ENCODE data around the gene EPHB4. TPM values are rescaled to one million over a fixed set of nuclear protein-coding genes. Genes with fewer than 3 reads are reported as not detected.
"Not testable (repeated sequence)": the region's sequence is repeated elsewhere in the genome, so short reads cannot be mapped to it uniquely, and the experiment has no call there.

The EPHB4 gene
- total RNA-seq, 1 experiment from 2014 or later: 192 TPM

- POLR2A ChIA-PET: no interaction called here
- no peaks in the 10 kb centered on the region for H3K27me3 ChIP-seq (ENCODE audit: control insufficient read depth, insufficient read depth, low read length)
These were observed 62.5 kb downstream of the EPHB4 start for GRCh38 chr7:100764841-100765240.

DNA sequence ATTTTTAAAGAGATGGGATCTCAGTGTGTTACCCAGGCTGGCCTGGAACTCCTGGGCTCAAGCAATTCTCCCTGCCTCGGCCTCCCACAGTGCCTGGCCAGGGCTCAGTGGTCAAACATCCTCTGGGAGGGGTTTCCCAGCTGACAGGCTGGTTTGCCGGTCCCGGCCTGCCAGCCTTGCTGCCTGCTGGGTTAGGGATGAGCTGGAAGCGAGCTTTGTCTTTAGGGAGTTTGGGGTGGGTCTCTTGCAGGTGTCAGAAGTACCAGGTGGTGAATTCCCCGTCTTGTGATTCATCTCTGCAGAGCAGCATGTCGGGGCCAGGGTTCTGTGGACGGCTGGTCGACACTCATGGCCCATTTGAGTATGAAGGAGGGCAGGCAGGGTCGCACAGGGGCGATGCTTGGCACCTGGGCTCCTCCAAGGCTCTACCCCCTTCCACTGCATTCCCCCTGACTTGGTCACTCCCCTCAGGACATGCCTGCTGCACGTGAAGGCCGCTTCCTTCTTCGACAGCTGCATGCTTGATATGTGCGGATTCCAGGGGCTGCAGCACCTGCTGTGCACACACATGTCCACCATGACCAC is 63.7 kb downstream of the EPHB4 start:
- no peaks in the 10 kb centered on the region for H3K36me3 ChIP-seq (ENCODE audit: control insufficient read depth, insufficient read depth, low read length)
- in situ Hi-C loops (cut with HindIII; ENCODE audit: low pct_unique_long_range_greater_than_20kb, low sequenced_read_pairs): no loop called here
- no peak overlapping the region for H3K4me3 ChIP-seq (ENCODE audit: low read depth in 2 of 2, low read length in 2 of 2)
- intact Hi-C loops (cut with micrococcal nuclease; ENCODE audit: unreplicated experiment): no loop called here
- H3K27ac ChIP-seq (ENCODE audit: low read length): no peak overlapping the region
- BruUV-seq (replicated peaks): no TSS peak
- H3K4me1 ChIP-seq (ENCODE audit: control insufficient read depth, insufficient read depth, low read length): no peaks in the 10 kb centered on the region
- no peaks in the 10 kb centered on the region for H3K27me3 ChIP-seq (ENCODE audit: control insufficient read depth, insufficient read depth, low read length)
- TF ChIP-seq, protein P1, sequence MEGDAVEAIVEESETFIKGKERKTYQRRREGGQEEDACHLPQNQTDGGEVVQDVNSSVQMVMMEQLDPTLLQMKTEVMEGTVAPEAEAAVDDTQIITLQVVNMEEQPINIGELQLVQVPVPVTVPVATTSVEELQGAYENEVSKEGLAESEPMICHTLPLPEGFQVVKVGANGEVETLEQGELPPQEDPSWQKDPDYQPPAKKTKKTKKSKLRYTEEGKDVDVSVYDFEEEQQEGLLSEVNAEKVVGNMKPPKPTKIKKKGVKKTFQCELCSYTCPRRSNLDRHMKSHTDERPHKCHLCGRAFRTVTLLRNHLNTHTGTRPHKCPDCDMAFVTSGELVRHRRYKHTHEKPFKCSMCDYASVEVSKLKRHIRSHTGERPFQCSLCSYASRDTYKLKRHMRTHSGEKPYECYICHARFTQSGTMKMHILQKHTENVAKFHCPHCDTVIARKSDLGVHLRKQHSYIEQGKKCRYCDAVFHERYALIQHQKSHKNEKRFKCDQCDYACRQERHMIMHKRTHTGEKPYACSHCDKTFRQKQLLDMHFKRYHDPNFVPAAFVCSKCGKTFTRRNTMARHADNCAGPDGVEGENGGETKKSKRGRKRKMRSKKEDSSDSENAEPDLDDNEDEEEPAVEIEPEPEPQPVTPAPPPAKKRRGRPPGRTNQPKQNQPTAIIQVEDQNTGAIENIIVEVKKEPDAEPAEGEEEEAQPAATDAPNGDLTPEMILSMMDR (IDR thresholded peaks at IDR 0.05): no peak
- TF ChIP-seq REST (IDR thresholded peaks at IDR 0.05; ENCODE audit: insufficient read depth in 1 of 2, low read depth in 2 of 2, low read length in 1 of 2): no peak
- no peak for TF ChIP-seq TCF7L2 (IDR thresholded peaks at IDR 0.05; ENCODE audit: low read depth, low read length)
- no peak for TF ChIP-seq POLR2AphosphoS5 (IDR thresholded peaks at IDR 0.05; ENCODE audit: low read depth, low read length)
- no peak for TF ChIP-seq SIN3A (IDR thresholded peaks at IDR 0.05; ENCODE audit: borderline replicate concordance, insufficient read depth, low read depth, low read length)
- POLR2A ChIA-PET: no interaction called here
- H3K9me3 ChIP-seq (ENCODE audit: control insufficient read depth, insufficient read depth, low read depth, low read length): no peaks in the 10 kb centered on the region
- CTCF ChIA-PET: no interaction called here
- DNase-seq (ENCODE audit: low read depth, low spot score) (no peak), ATAC-seq (no peak)

More at GRCh38 chr7:100764841-100765240, 62.5 kb downstream of the EPHB4 start:
- in situ Hi-C loops (cut with HindIII; ENCODE audit: low pct_unique_long_range_greater_than_20kb, low sequenced_read_pairs) (no loop called here), intact Hi-C loops (cut with micrococcal nuclease; ENCODE audit: unreplicated experiment) (no loop called here)
- Histone ChIP-seq H3K9me3 (ENCODE audit: control insufficient read depth, insufficient read depth, low read depth, low read length) (no peaks in the 10 kb centered on the region), H3K4me1 (ENCODE audit: control insufficient read depth, insufficient read depth, low read length) (no peaks in the 10 kb centered on the region), H3K27ac (ENCODE audit: low read length) (no peak overlapping the region), H3K36me3 (ENCODE audit: control insufficient read depth, insufficient read depth, low read length) (no peaks in the 10 kb centered on the region), H3K4me3 (ENCODE audit: low read depth in 2 of 2, low read length in 2 of 2) (no peak overlapping the region)
- 0 out of 2 replicates have a peak, but pooled peaks have one; percentile 41 for ATAC-seq
- DNase-seq (ENCODE audit: low read depth, low spot score): no peak
- no peak for TF ChIP-seq POLR2AphosphoS5 (IDR thresholded peaks at IDR 0.05; ENCODE audit: low read depth, low read length)
- no peak for TF ChIP-seq TCF7L2 (IDR thresholded peaks at IDR 0.05; ENCODE audit: low read depth, low read length)
- no peak for TF ChIP-seq REST (IDR thresholded peaks at IDR 0.05; ENCODE audit: insufficient read depth in 1 of 2, low read depth in 2 of 2, low read length in 1 of 2)
- TF ChIP-seq, protein P1 (IDR thresholded peaks at IDR 0.05): no peak
- TF ChIP-seq SIN3A (IDR thresholded peaks at IDR 0.05; ENCODE audit: borderline replicate concordance, insufficient read depth, low read depth, low read length): no peak
- BruUV-seq (replicated peaks): no TSS peak
- CTCF ChIA-PET: interaction anchor here (0.6 to 0.7 kb wide), 3 partner anchors 17 to 40 kb away, joined by 3 to 8 read pairs (median 3); no protein-coding TSS in a partner anchor

DNA sequence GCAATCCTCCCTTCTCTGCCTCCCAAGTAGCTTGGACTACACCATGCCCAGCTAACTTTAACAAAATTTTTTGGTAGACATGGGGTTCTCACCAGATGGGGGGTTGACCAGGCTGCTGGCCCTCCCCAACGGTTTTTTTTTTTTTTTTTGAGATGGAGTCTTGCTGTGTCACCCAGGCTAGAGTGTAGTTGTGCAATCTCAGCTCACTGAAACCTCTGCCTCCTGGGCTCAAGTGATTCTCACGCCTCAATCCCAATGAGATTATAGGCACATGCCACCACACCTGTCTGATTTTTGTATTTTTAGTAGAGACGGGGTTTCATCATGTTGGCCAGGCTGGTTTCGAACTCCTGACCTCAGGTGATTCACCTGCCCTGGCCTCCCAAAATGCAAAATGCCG is 64.5 kb downstream of the EPHB4 start:
- DNase-seq (ENCODE audit: low read depth, low spot score); POLR2A ChIA-PET; in situ Hi-C loops (cut with HindIII; ENCODE audit: low pct_unique_long_range_greater_than_20kb, low sequenced_read_pairs); H3K4me1 ChIP-seq (ENCODE audit: control insufficient read depth, insufficient read depth, low read length); H3K36me3 ChIP-seq (ENCODE audit: control insufficient read depth, insufficient read depth, low read length); H3K27me3 ChIP-seq (ENCODE audit: control insufficient read depth, insufficient read depth, low read length); BruUV-seq (replicated peaks); ATAC-seq; H3K27ac ChIP-seq (ENCODE audit: low read length); H3K4me3 ChIP-seq (ENCODE audit: low read depth in 2 of 2, low read length in 2 of 2); intact Hi-C loops (cut with micrococcal nuclease; ENCODE audit: unreplicated experiment); H3K9me3 ChIP-seq (ENCODE audit: control insufficient read depth, insufficient read depth, low read depth, low read length): not testable (repeated sequence)
- CTCF ChIA-PET: interaction anchor here (0.6 to 0.7 kb wide), 3 partner anchors 36 to 418 kb away, joined by 3 to 10 read pairs (median 6); no protein-coding TSS in a partner anchor

Data from Panc1 (cell line).